CMK (cell line): ENCODE data around the gene ENPP6.
"Not testable (repeated sequence)": the region's sequence is repeated elsewhere in the genome, so short reads cannot be mapped to it uniquely, and the experiment has no call there.

ENCODE experiments used
- DNase-seq: peaks from one replicate; pipeline ENCODE4 v3.0.0-alpha.2; 2010; ENCODE audit warnings: low read depth

Gene ENPP6

DNA sequence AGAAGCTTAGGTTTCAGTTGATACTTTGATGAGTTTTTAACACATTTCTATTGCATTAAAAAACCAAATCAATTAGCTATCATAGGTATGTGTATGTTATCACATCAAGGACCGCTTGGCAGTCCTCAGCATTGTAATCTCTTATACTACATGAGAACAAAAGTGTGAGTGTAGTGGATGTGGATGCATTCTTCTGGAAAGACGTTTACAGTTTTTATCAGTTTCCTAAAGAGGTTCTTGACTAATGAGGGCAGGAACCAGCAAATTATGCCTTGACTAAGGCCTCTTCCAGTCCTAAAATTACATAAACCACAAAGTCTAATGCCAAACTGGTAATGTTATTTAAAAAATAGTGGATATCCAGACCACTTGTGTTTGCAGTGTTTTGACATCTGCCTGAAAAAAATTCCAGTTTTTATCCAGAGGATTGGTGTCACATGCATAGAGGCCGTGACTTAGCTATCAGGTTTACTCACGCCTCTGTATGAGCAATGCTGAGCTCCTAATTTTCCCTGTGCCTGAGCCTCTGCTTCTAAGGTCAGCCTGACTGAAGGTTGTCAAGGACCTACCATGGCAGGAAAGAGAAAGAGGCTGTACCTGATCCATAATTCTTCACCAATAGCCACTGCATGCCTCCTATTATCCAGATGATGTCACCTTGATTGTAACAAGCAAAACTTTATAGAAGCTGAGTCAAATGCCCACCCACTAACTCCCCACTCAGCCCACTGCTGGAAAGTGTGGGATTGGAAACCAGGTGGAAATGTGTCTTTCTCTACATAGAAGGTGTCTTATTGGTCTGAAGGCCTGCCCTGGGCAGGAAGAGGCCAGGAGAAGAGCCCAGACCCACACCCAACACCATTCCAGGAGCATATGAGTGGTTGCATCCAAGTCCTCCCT lies 68.7 kb downstream of the ENPP6 start:
- DNase-seq: no peak

- no peak for DNase-seq
Measured at GRCh38 chr4:184147858-184148737, 69.6 kb downstream of the ENPP6 start.

- DNase-seq: no peak
Measured at GRCh38 chr4:184146951-184147350, 70.7 kb downstream of the ENPP6 start.

- DNase-seq: no peak
Measured at GRCh38 chr4:184145596-184145995, 72.1 kb downstream of the ENPP6 start.

DNA sequence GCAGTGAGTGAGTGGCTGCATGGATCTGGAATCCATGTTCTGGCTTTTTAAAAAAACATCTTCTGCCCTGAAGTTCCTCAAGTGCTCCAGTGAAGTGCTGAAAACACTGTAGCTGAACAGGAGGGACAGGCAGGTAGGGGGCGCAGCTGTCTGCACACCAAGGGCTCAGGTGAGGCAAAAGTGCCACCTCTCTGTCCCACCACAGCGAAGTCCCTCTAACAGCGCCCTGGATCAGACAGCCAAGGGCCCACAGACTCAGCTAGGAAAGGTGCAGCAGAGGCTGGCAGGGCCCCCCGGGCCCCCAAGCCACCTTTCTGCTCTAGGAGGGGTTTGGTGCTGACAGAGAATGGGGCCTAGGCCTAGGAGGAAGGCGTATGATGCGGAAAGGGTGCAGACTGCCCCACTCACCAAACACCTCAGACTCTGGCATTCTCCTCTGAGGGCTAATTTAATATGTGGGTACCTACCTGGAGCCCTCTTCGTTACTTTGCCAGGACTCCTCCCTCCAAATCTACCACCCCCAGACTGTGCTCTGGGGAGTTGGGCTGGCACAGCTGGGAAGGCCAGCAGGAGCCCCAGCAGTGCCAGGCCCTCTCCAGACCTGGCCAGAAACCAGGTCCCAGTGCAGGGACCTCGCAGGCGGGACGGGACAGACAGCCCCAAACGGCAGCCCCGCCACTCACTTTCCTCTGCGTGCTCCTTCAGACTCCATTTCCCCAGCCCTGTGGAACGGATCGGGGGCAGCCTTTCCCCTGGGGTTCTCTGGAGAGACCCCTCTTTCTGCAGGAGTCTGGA lies 73.7 kb downstream of the ENPP6 start:
- no peak for DNase-seq

DNA sequence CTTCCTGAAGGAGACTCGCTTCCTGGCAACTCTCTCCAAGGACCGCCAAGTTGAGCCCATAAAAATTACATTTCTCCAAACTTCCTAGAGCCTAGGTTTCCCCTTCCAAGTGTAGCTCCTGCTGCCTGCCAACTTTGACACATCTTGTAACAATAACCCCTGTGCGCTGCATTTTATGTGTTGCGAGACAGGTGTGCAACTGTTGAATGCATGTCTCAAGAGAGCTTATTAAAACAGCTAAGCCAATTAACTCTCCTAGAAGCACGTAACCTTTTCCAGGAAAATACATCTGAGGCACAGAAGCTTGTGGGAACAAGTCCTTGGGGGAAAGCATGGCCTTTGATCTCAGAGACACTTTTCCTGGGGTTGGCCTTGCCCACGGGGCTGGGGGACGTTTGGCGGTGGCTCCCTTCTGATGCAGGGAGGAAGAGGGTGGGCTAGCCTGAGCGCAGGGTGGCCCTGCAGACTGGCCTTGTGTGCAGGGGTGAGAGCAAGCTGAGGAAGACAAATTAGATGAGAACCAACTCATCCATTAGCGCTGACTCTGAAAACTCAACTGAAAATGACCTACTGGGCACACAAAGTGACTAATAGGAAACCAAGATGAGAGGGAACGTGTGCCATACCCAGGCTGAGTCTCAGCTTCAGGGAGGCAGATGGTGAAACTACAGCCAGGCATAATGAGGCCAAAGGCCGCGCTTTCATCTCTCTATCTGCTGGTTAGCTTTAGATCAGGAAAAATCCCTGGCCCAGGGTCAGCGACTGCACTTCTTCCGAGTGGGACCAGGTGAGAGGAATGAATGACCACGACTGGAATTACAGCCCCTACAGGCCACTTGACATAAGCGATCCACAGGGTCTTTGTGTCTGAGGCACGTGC lies 75.3 kb downstream of the ENPP6 start:
- no peak for DNase-seq

GRCh38 chr4:184140901-184141300 lies 76.8 kb downstream of the ENPP6 start:
- DNase-seq: not testable (repeated sequence)

GRCh38 chr4:184136525-184136924 lies 81.1 kb downstream of the ENPP6 start:
- DNase-seq: no peak

GRCh38 chr4:184126800-184127199 lies 90.9 kb downstream of the ENPP6 start:
- DNase-seq: no peak

GRCh38 chr4:184122631-184123408 lies 94.9 kb downstream of the ENPP6 start:
- DNase-seq: no peak

GRCh38 chr4:184120549-184121127 lies 97.0 kb downstream of the ENPP6 start:
- no peak for DNase-seq

- no peak for DNase-seq
Measured at GRCh38 chr4:184117662-184118199, 99.9 kb downstream of the ENPP6 start.

DNA sequence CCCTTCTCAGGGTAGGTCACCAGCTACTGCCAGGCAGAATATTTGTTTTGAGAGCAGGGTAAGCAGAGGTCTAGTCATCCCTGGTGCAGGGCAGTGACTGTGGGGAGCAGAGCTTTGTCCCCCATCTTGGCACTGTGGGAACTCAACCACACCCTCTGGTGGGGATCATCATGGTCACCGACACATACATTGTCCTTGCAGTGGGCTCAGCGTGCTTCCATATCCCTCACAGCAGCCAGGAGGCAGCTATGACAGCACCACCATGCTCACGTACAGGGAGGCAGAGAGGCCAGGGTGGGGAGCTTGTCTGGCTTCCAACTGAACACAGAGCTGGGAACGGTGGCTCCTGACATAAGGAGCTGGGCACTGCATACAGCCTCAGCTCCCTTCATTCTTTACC lies 102.3 kb downstream of the ENPP6 start:
- no peak for DNase-seq

DNA sequence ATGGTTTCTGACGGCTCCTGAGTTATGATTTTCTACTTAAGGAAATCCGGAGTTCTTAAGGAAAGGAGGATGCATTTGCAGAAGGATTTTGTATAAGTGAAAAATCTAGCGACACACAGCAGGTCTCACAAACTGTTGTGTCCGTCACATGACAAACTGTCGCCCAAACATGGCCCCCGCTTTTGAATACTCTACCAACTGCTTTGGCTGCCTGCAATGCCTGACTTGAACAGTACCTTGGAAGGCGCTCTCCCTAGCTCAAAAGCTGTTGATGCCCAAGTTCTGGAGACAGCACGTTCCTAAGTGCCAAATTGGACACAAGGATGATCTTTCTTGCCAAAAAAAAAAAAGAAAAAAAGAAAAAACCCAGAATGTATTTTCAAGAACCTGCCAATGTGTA lies 103.2 kb downstream of the ENPP6 start:
- no peak for DNase-seq

DNA sequence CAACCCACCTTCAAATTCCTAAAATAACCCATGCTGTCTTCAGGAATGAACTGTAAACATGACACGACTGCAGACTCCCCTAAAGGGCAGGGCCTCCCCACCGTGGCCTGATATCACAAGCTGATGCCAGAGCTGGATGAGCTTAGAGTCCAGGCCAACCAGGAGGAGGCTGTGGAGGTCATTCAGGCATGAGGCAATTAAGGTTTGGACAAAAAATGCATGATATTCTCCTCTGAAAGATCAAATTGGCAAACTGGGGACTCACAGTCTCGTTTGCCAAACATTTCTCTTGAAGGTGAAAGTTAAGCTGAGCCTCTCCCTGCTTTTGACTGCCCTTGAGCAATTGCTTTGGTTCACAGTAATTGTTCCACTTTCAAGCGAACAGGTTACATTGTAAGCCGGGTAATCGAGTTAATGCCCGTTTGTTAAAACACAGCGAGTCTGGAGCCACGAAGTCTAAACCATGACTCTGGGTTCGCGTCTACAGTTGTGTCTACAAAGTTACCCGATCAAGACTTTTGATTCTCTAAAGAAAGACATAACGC lies 105.6 kb downstream of the ENPP6 start:
- no peak for DNase-seq

DNA sequence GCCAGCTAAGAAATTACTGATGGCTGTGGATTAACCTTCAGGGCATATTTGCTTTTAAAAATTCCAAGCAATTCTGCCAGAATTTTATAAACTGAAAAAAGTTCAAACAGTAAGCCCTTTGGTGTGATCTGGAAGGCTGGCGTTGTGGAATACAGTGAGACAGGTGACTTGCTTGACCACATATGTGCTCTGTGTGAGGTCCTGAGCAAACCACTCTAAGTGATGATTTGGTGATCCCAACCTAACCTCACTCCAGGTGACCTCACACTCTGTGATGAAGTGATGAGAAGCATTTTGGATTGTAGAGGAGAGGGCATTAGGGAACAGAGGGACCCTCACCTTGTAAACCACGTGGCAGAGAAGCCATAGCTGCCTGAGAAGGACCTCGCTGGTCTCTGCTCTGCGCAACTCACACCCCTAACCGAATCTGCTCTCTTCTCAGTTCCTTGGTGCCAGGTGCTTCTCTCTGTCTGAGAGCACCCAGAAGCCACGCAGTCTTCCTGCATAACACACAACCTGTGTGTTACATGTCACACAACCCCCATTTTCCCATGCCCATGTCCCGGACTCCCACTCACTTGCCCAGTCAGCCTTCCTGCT lies 106.3 kb downstream of the ENPP6 start:
- no peak for DNase-seq

DNA sequence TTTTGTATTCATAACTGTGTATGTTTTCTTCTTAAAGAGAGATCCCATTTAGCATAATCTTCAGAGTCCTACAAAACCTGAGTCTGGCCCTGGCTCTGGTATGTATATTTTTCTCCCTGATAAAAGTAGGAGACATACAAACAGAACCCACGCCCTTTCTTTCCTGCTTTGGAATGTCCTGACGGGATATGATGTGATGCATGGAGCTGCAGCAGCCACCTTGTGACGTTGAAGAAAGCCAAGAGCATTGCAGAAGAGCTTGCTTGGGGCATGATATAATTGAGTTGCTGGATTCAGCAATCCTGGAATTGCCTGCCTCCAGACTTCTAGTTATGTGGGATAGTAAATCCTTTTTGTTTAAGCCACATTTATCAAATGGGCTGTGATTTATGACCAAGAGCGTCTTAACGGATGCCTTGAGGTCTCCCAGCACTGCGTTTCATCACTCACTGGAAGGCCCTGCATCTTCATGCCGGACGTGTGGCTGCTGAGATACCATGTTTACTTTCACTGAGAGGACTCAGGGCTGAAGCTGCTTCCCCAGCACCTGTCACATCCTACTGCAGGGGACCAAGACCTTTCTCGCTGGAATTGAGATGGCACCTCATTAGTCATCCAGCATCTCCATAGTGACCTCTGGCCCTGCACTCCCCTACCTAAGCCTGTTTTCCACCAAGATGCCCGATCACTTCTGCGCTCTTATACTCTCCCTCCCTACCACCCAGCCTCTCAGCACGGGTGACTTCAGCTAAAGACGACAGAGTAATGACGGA lies 107.0 kb downstream of the ENPP6 start:
- DNase-seq: no peak

DNA sequence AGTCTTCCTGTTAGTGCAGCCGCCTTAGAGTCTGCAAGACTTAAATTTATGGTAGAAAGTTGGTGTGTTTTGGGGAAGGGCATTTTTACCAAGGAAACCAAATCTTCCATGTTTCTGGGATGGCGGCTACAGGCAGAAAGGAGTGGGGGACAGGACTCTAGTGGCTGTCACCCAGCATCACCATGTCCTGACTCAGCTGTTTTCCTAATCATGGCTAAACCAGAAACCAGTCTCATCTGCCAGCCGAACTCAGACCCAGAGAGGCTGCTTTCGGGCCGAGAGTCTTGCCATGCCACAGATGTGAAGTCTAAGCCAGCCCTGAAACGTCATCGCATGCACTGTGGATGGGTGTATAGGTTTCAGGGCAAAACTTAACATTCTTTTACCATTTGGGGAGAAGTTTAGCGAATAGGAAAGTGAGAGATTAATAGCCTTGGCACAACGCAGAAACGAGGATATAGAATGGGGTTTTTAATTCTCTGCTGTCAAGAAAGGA lies 109.6 kb downstream of the ENPP6 start:
- no peak for DNase-seq
